Neural progenitor cell (in vitro differentiated cells): ENCODE results near the gene FANCM.

ENCODE experiments used
- EZH2 ChIP-seq: fragments of 200-600 bp; sonication (generic); IDR thresholded peaks from 2 replicates; pipeline ENCODE4 v1.6.1; 2017; ENCODE audit warnings: antibody characterized with exemption, mild to moderate bottlenecking, moderate library complexity
- EZH2phosphoT487 ChIP-seq: fragments of 200-600 bp; sonication (generic); IDR thresholded peaks from 2 replicates; pipeline ENCODE4 v1.6.1; 2017; ENCODE audit warnings: antibody characterized with exemption
- TF ChIP-seq, protein P1 (sequence below): fragments of 200-600 bp; sonication (generic); IDR thresholded peaks from 2 replicates; pipeline ENCODE4 v1.5.1; 2017; ENCODE audit warnings: antibody characterized with exemption, mild to moderate bottlenecking

GRCh38 chr14:45123271-45123670 lies 12.5 kb upstream of the FANCM start:
- TF ChIP-seq, protein P1, sequence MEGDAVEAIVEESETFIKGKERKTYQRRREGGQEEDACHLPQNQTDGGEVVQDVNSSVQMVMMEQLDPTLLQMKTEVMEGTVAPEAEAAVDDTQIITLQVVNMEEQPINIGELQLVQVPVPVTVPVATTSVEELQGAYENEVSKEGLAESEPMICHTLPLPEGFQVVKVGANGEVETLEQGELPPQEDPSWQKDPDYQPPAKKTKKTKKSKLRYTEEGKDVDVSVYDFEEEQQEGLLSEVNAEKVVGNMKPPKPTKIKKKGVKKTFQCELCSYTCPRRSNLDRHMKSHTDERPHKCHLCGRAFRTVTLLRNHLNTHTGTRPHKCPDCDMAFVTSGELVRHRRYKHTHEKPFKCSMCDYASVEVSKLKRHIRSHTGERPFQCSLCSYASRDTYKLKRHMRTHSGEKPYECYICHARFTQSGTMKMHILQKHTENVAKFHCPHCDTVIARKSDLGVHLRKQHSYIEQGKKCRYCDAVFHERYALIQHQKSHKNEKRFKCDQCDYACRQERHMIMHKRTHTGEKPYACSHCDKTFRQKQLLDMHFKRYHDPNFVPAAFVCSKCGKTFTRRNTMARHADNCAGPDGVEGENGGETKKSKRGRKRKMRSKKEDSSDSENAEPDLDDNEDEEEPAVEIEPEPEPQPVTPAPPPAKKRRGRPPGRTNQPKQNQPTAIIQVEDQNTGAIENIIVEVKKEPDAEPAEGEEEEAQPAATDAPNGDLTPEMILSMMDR = no peak
- TF ChIP-seq EZH2phosphoT487 (no peak), EZH2 (no peak)
